CD4-positive, alpha-beta T cell treated with Interleukin-1 beta for 1 hour (primary cell): ENCODE data around the gene ATP12A.

ENCODE experiments used
- DNase-seq, 2 donors: peaks; one replicate each; pipeline ENCODE4 v3.0.0-alpha.2; 2020 to 2022

The ATP12A gene

GRCh38 chr13:24738366-24738847, 58.2 kb downstream of the ATP12A start:
- no peak for DNase-seq

GRCh38 chr13:24740014-24740890, 60.0 kb downstream of the ATP12A start:
- no peak for DNase-seq

GRCh38 chr13:24741016-24741662, 60.9 kb downstream of the ATP12A start:
- DNase-seq, result no peak

- no peak for DNase-seq
Observed at GRCh38 chr13:24741791-24742190, 61.6 kb downstream of the ATP12A start.

- DNase-seq, result no peak
Observed at GRCh38 chr13:24742294-24742693, 62.1 kb downstream of the ATP12A start.

GRCh38 chr13:24742977-24743376, 62.8 kb downstream of the ATP12A start:
- no peak for DNase-seq

- no peak for DNase-seq
Observed at GRCh38 chr13:24744247-24744646, 64.0 kb downstream of the ATP12A start.

GRCh38 chr13:24745516-24745860, 65.3 kb downstream of the ATP12A start:
- no peak for DNase-seq

GRCh38 chr13:24745861-24746617, 65.8 kb downstream of the ATP12A start:
- DNase-seq, result no peak

GRCh38 chr13:24746618-24747247, 66.5 kb downstream of the ATP12A start:
- no peak for DNase-seq

GRCh38 chr13:24747248-24748060, 67.2 kb downstream of the ATP12A start:
- DNase-seq, result no peak

- DNase-seq, result no peak
Observed at GRCh38 chr13:24748061-24748400, 67.8 kb downstream of the ATP12A start.

- DNase-seq, result no peak
Observed at GRCh38 chr13:24759197-24759596, 79.0 kb downstream of the ATP12A start.
